Progenitor cell of endocrine pancreas (in vitro differentiated cells): ENCODE measurements around the gene CX3CL1. TPM values are rescaled to one million over a fixed set of nuclear protein-coding genes. Genes with fewer than 3 reads are reported as not detected.

Experiments used
- DNase-seq: peaks from one replicate; pipeline ENCODE4 v3.0.0; 2021; ENCODE audit warnings: low spot score; ENCODE audit not compliant: unreplicated experiment
- H3K27ac Mint-ChIP-seq: 2 replicates; pipeline ENCODE4 v1.8.0; 2021; ENCODE audit warnings: mild to moderate bottlenecking, moderate library complexity, mixed read lengths
- H3K27me3 Mint-ChIP-seq: 2 replicates; pipeline ENCODE4 v1.8.0; 2021; ENCODE audit warnings: mixed read lengths
- H3K36me3 Mint-ChIP-seq: 2 replicates; pipeline ENCODE4 v1.8.0; 2022; ENCODE audit warnings: mixed read lengths; ENCODE audit not compliant: insufficient read depth
- H3K4me1 Mint-ChIP-seq: 2 replicates; pipeline ENCODE4 v1.8.0; 2021; ENCODE audit warnings: low read depth, mixed read lengths
- H3K4me3 Mint-ChIP-seq: 2 replicates; pipeline ENCODE4 v1.8.0; 2021; ENCODE audit warnings: low read depth, mild to moderate bottlenecking, moderate library complexity, mixed read lengths
- H3K9me3 Mint-ChIP-seq: 2 replicates; pipeline ENCODE4 v1.8.0; 2021; ENCODE audit warnings: low read depth, mixed read lengths
- CTCF ChIP-seq: fragments of 200-600 bp; sonication (generic); IDR thresholded peaks from one replicate; pipeline ENCODE4 v1.5.0; 2021; ENCODE audit warnings: antibody characterized with exemption, mild to moderate bottlenecking; ENCODE audit not compliant: unreplicated experiment
- total RNA-seq: library from RNA; stranded (reverse); gene quantifications from 2 replicates; pipeline ENCODE4 v1.2.1, GENCODE V29; 2021

CX3CL1 gene
- total RNA-seq, 1 donor from 2014 or later, result 0.74 TPM

- Mint-ChIP-seq H3K4me1 (no peaks in the 10 kb centered on the region), H3K27ac (no peak overlapping the region), H3K27me3 (peaks cover 31% of the 10 kb centered on the region), H3K4me3 (no peak overlapping the region), H3K36me3 (no peaks in the 10 kb centered on the region), H3K9me3 (no peaks in the 10 kb centered on the region)
- TF ChIP-seq CTCF, result no peak
- no peak for DNase-seq
These were observed 19.6 kb upstream of the CX3CL1 start for GRCh38 chr16:57352636-57353047.

- H3K27ac Mint-ChIP-seq, result no peak overlapping the region
- peaks cover 19% of the 10 kb centered on the region for H3K27me3 Mint-ChIP-seq
- no peaks in the 10 kb centered on the region for H3K4me1 Mint-ChIP-seq
- DNase-seq, result no peak
- H3K4me3 Mint-ChIP-seq, result no peak overlapping the region
- H3K36me3 Mint-ChIP-seq, result no peaks in the 10 kb centered on the region
- TF ChIP-seq CTCF, result no peak
- no peaks in the 10 kb centered on the region for H3K9me3 Mint-ChIP-seq
These were observed 18.0 kb upstream of the CX3CL1 start for GRCh38 chr16:57354311-57354710.

GRCh38 chr16:57355898-57356414 lies 16.3 kb upstream of the CX3CL1 start:
- no peaks in the 10 kb centered on the region for H3K4me1 Mint-ChIP-seq
- no peak overlapping the region for H3K4me3 Mint-ChIP-seq

GRCh38 chr16:57356547-57356946 lies 15.7 kb upstream of the CX3CL1 start:
- no peak for DNase-seq
- Mint-ChIP-seq H3K4me1 (no peaks in the 10 kb centered on the region), H3K27me3 (peaks cover 10% of the 10 kb centered on the region), H3K4me3 (no peak overlapping the region), H3K36me3 (no peaks in the 10 kb centered on the region), H3K27ac (no peak overlapping the region), H3K9me3 (no peaks in the 10 kb centered on the region)
- no peak for TF ChIP-seq CTCF

More at GRCh38 chr16:57355898-57356414, 16.3 kb upstream of the CX3CL1 start:
- DNase-seq, result no peak
- Mint-ChIP-seq H3K27ac (no peak overlapping the region), H3K9me3 (no peaks in the 10 kb centered on the region), H3K27me3 (peaks cover 10% of the 10 kb centered on the region), H3K36me3 (no peaks in the 10 kb centered on the region)
- no peak for TF ChIP-seq CTCF

GRCh38 chr16:57357330-57358085 lies 14.8 kb upstream of the CX3CL1 start:
- Mint-ChIP-seq H3K9me3 (no peaks in the 10 kb centered on the region), H3K27ac (no peak overlapping the region), H3K4me3 (no peak overlapping the region), H3K36me3 (no peaks in the 10 kb centered on the region), H3K4me1 (no peaks in the 10 kb centered on the region), H3K27me3 (peaks cover 4% of the 10 kb centered on the region)
- no peak for DNase-seq
- no peak for TF ChIP-seq CTCF
